Occipital lobe (tissue), 2 donors: Measurements from ENCODE around the gene PIK3R5. TPM values are rescaled to one million over a fixed set of nuclear protein-coding genes. Genes with fewer than 3 reads are reported as not detected.
"Not testable (repeated sequence)": the region's sequence is repeated elsewhere in the genome, so short reads cannot be mapped to it uniquely, and the experiment has no call there.

ENCODE experiments used
- DNase-seq: peaks from one replicate; lab custom pipeline; 2025; lab: John Stamatoyannopoulos, UW
- total RNA-seq: library from RNA; depleted of rRNA; stranded (reverse); fragments of >200 nt; gene quantifications from one replicate; pipeline ENCODE4 v1.2.3, GENCODE V29; 2014

The PIK3R5 gene
- total RNA-seq, 1 donor from 2014 or later = 0.62 TPM

DNA sequence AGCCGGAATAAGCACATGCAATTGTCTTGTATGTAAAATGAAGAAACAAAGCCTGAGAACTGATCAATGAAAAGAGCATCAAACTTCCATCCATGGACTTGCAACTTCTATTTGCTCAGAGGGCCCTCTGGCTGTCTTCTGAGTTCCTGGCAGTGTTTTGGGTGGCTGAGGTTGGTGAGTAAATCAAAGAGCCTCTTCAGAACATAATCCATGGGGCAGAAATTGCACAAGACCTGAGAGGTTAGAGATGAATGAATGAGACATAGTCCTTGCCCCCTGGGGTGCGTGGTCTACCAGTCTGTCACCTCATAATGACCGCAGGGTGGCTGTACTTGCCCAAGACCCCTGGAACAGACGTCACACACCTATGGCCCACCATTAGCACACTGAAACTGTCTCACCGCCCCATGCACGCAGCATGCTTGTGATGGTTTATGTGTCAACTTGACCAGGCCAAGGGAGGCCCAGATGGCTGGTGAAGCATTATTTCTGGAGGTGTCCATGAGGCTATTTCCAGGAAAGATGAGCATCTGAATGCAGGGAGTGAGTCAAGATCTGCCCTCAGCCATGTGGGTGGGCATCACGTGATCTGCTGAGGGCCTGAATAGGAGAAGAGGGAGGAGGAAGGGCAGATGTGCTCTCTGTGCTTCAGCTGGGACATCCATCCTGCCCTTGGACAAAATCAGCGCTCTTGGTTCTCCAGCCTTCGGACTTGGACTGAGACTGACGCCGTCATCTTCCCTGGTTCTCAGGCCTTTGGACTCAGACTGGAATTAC lies 106.3 kb downstream of the PIK3R5 start:
- DNase-seq = no peak

DNA sequence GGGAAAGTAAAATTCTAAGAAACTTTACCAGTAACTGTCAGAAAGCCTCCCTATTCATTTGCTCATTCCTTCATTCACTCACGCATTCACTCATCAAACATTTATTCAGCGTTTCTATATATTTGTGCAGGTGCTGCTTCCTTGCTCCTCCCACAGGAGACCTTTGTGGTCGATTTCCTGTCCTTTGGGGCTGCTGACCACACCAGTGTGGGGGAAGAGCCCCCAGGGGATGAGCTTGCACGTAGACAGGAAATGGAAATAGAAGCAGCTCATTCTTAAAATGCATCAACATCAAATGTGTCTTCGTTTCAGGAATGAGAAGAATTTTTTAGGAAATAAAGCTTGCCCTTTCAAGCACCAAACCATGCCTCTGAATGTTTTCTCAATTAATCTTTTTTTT lies 107.6 kb downstream of the PIK3R5 start:
- no peak for DNase-seq

DNA sequence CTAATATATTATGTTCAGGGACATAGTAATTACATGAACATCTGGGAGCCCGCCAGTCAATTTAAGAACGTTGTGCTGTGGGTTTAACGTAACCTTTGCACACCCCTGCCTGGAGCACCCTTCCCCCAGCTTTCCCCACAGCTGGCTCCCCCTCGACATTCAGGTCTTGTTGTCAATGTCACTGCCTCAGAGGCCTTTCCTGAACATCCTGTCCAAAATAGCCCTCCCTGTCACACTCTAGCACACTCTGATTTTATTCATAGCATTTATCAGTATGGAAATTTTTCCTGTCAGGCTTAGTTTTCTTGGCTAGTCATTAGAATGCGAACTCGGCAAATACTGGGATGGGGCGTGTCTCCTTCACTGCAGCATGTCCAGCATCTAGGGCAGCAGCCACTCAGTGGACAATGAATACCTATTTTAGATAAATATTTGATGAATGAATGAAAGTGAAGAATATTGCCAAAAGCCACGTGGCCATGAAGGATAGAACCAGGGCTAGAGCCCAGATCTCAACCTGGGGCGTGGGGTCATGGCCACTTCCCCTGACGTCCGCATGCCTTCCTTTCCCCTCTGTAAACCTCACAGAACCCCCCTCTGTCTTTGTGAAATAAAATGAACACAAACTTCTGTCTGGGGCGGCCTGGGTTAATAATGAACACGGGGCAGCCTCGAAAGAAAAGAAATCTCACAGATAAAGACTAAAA lies 108.5 kb downstream of the PIK3R5 start:
- DNase-seq = no peak

DNA sequence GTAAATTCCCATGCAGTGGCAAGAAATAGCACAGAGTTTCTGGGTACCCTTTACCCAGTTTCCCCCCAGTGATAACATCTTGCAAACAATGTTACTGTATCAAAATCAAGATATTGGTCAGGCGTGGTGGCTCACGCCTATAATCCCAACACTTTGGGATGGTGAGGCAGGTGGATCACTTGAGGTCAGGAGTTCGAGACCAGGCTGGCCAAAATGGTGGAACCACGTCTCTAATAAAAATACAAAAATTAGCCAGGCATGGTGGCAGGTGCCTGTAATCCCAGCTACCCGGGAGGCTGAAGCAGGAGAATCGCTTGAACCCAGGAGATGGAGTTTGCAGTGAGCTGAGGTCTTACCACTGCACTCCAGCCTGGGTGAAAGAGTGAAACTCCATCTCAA lies 109.3 kb downstream of the PIK3R5 start:
- not testable (repeated sequence) for DNase-seq

DNA sequence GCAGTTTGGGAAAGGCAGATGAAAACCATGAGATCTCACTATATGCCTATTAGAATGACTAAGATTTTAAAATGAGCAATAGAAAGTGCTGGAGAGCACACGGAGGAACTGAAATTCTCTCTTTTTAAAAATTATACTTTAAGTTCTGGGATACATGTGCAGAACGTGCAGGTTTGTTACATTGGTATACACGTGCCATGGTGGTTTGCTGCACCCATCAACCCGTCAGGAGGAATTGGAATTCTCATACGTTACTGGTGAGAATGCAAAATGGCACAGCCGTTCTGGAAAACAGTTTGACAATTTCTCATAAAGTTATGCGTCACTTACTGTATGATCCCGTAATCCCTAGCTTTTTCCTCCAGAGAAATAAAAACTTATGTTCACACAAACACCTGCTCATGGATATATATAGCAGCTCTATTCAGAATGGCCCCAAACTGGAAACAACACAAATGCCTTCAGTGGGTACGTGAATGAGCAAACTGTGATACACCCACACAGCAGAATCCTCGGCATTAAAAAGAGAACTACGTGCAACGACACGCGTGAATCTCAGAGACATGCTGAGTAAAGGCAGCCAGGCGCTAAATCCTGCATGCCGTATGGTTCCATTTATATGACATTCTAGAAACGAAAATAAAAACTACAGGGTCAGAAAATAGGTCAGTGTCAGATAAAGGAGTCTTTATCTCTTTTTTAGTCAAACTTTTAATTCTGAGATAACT lies 109.9 kb downstream of the PIK3R5 start:
- DNase-seq = peak; percentile 11

DNA sequence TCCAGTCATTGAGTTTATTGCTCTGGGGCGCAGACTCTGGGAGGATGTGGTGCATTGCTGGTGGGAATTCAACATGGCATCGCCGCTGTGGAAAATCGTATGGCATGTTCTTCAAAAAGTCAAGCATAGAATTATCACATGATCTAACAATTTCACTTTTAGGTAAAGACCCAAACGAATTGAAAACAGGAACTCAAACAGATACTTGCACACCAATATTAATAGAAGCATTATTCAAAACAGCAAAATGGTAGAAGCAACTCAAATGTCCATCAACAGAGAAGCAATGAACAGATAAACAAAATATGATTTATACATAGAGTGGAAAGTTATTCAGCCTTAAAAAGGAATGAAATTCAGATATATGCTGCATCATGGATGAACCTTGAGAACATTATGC lies 113.9 kb downstream of the PIK3R5 start:
- no peak for DNase-seq

DNA sequence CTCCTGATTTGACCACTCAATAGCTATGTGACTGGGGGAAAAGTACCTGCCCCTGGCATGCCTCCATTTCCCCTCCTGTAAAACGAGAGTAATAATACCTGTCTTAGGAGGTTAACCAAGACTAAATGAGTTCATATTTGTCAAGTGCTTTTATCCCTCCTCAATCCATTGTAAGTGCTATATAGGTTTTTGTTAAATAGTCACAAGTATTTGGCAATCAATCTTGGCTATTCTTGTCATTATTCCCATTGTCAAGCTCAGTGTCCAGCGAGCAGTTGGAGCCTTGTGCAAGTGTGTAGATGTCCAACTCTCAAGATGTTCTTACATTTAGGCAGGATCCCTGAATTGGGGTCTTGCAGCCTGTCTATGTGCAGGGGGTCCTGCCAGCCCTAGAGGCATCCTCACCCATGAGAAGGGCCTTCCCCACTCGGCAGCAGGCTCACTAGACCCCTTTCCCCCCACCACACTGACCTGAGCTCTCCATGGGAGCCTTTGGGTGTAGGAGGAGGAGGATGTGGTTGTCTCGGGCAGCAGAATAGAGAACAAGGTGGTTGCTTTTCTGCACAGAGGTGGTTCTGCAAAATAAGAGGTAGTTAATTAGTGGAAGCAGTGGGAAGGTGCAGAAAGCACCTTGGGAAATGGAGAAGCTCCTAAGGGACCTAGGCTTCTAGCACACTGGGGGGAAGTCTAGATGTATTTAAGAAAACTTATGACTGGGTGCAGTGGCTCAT lies 116.0 kb downstream of the PIK3R5 start:
- no peak for DNase-seq

DNA sequence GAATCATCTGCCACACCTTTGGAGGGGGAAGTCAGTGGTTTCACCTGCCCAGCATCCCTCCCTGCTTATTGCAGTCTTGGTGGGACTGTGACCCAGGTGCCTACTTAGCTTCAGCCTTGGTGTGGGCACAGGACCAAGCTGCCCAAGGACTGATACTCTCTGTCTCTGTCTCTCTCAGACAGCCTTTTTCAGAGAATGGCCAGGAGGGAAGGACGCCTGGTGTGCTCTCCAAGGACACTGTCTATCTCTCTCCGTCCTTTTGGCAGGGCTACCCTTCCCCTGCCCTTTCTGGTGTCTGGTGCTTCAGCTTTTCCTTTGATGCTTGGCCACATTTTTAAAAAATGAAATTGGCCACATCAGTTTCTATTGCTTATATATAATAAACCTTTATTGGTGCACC lies 117.6 kb downstream of the PIK3R5 start:
- no peak for DNase-seq

DNA sequence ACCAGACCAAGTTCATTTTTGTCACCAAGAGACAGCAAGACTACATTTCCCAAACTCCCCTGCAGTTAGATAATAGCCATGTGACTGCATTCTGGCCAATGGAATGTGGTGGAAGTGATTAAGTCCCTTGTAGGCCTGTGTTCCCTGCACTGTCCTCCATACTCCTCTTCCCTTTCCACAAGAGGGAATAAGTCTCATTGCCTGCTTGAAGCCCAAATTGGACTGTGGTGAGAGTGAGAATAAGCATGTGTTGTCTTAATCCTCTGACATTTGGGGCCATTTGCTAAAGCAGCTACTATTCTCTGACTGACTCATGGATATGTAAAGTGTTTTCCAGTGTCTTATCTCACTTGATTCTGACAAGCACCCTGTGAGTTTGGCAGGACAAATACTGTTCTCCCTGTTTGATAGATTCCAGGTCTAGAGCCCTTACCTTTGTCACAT lies 118.7 kb downstream of the PIK3R5 start:
- no peak for DNase-seq

DNA sequence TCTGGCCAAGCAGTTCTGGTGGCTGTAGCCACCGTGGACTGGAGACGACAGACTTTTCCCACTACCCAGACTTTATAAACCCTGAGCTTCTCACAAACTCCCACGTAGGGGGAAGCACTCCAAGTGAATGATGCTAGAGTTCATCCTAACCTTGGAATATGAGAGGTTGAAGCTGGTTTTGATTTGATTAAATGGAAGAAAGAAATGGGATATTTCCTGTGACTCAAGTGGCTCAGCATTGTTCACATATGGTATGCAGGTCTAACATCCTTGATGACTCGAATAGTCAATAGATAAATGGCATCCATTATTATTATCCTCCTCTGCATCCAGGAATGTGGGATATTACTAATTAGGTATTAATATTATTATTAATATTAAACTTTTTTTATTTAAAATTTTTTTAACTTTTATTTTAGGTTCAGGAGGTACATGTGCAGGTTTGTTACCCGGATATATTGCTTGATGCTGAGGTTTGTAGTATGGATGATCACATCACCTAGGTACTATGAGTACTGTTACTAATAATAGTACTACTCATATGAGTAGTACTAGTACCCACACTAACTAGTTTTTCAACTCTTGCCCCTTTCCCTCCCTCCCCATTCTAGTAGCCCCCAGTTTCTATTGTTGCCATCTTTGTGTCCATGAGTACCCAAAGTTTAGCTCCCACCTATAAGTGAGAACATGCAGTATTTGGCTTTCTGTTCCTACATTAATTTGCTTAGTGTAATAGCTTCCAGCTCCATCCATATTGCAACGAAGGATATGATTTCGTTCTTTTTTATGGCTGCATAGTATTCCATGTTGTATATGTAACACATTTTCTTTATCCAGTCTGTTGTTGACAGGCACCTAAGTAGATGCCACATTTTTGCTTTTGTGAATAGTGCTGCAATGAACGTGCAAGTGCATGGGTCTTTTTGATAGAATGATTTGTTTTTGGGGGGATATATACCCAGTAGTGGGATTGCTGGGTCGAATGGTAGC lies 121.0 kb downstream of the PIK3R5 start:
- no peak for DNase-seq

DNA sequence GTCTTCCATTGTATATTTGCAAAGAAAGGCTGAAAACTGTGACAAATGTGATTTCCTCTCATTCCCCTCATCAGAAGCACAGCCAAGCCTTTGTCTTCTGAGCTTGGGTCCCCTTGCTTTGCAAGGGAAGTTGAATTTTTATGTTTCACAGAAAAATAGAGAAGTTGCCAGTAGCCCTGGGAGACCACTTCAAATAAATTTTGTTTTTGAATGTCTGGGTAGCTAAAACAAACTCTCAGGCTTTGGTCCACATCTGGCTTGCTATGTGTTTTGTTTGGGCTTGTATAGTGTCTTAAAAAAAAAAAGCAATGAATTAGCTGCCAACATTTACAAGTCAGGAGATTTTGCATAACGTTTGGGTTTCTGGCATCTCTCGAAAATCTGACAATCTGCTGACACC lies 122.2 kb downstream of the PIK3R5 start:
- no peak for DNase-seq

DNA sequence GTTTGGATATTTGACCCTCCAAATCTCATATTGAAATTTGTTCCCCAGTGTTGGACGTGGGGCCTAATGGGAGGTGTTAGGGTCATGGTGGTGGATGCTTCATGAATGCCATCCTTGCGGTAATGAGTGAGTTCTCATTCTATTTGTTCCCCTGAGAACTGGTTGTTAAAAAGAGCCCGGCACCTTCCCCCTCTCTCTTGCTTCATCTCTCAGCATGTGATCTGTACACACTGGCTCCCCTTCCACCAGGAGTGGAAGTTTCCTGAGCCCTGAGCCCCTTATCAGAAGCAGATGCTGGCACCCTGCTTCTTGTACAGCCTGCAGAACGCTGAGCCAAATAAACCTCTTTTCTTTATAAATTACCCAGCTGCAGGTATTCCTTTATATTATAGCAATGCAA lies 123.7 kb downstream of the PIK3R5 start:
- DNase-seq = no peak

DNA sequence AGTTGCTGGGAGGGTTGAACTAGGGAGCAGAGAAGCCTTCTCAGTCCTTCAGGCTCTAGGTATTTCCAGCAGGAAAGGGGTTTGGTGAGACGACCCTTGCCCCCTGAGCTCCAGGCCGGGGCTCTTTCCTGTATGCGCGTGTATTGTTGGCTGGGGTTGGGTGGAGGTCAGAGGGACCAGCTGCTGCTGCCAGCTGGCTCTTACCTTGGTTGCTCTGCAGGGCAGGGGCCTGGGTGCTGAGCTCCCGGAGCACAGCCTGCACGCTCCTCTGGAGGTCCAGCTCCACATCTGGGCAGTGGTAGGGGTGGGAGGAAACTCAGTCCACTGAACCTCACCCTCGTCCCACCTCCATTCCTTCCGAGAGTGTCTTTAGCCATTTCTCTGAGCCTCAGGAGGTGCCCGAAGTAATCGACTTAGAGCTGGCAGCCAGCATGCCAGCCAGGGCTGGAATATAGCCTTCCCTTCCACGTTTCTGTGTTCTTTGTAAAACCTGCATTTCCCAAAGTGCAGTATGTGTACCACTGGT lies 126.0 kb downstream of the PIK3R5 start:
- no peak for DNase-seq

DNA sequence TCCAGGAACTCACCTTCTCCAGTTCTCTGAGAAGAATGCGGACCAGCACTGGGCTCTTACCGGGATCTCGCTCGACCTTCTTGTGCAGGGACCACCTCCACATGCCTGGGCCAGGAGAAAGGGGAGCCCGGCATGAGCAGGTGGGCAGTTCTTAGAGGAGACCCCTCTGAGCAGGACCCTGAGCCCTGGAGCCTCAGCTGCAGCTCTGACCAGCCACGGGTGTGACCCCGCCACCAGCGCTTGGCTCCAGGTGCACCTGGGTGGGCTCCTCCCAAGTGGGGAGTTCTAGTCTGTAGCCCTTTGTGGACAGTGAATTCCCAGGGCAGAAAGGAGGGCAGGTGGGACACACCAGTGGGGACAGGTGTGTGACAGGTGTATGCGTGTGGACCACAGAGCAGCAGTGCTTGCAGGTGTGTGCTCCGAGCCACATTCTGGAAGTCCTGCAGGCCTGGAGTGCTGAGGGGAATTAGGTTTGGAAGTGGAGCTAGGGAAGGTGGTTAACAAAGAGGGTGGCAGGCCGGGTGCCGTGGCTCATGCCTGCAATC lies 126.9 kb downstream of the PIK3R5 start:
- DNase-seq = no peak

DNA sequence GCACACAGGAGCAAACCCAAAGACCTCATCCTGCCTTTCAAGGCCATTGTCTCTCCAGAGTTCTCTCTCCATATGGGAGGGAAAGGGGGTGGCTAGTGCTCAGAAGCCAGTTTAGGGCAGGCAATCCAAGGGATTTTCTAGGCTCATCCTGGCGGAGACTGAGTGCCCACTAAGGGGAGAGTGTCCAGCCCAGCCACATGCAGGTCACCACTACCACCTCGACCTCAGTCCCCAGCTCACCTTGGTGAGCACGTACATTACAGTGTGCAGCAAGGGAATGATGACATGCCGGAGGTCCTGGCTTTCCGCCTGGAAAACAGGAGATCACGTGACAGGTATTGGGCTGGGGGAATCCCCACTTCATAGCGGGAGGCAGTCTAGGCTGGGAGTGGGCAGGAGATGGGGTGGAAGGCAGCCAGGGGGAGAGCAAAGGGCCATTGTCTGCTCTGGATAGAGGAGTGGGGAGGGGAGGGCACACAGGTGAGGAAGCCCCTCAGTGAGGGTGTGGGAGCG lies 127.9 kb downstream of the PIK3R5 start:
- no peak for DNase-seq

DNA sequence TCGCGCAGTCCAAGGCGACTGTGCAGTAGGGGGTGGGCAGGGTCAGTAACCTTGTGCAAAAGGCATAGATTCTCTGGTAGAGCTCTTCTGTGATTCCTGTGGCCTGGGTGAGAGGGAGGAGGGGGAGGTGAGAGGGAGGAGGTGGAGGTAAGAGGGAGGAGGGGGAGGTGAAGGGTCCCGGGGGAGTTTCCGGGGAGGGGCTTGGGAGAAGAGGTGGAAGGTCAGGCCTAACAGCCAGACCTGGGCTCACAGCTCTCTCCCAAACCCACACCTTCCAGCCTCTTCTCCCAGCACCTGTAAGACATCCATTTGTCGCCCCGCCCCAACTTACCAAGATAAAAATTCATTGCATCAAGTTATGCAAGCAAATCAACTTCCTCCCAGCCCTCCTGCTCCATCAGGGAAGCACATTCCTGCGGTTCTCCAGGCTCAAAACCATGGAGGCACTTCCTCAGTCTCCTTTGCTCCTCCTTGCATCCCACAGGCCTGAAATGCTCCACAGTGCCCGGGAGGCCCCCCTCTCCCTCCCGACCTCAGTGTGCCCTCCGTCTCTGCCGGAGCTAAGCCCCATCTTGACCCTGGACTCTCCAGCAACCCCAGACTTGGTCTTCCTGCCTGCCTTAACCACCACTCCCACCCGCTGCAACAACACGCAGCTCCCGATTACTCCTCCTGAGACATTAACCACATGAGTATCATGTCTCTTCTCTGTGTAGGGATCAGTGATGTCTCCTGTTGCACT lies 128.5 kb downstream of the PIK3R5 start:
- DNase-seq = no peak

DNA sequence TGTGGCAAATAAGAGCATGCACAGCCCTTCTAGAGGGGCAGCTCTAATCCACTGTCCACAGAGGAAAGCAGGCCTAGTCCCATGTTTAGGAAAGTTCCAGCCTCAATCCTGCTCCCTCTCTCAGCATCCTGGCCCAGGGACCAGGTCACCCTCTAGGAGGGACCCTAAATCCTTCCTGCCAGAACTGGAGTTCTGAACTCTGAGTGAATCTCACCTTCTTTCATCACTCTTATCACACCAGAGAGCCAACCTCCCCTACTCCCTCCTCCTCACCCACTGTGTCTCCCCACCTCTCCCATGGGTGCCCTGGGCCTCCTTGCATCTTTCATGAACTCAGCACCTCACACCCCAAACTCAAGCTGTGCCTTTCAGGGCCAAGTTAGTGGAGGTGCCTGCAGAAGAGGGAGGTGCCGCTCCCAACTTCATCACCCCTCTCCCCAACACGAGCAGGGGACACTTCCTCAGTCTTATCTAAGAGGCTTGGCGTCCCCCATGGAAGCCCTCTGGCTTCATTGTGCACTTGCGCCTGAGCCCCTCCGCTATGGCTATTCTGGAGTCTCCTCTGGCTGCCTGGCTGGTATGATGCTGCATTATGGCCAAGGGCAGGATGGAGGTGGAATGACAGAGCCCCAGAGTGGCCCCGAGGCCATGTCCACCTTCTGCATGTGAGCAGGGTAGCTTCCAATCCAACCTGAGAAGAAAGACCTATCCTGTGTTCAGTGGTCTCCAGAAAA lies 129.7 kb downstream of the PIK3R5 start:
- no peak for DNase-seq

DNA sequence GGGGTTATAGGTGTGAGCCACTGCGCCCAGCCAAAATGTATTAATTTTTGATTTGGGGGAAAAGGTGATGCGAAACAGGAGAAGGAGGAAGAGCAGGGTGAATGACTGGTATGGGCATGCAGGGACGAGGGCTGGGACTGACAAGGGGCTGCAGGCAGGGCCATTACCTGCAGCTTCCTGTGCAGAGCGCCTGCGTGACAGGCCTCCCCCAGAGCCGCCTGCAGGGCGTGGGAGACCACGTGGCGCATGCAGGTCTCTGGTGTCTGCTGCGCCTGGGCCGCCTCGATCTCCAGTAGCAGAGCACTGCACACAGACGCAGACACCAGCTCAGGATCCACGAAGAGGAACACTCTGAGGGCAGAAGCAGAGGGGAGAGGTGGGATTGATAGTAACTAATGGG lies 130.4 kb downstream of the PIK3R5 start:
- no peak for DNase-seq
